A549 (cell line): ENCODE measurements around the gene ATP11A. TPM values are rescaled to one million over a fixed set of nuclear protein-coding genes. Genes with fewer than 3 reads are reported as not detected.

Source experiments
- ATAC-seq, 2 experiments: fragments of 200-7000 bp in 1 of 2; fragments of >200 bp in 1 of 2; cut with Nextera tagmentation in 1 of 2; cut with Tn5 transposase in 1 of 2; 3 replicates each; pipeline versions ENCODE4 v1.8.0 to v1.9.1; 2018 to 2020; ENCODE audit warnings: mild to moderate bottlenecking in 1 of 2, moderate library complexity in 1 of 2
- CTCF ChIA-PET: fragments of 300-600 bp; sonication (Branson Sonifier 250); formaldehyde crosslinking; extraction: SDS; loops from one replicate; lab custom pipeline; 2021; ENCODE audit warnings: antibody characterized with exemption, inconsistent platforms; lab: Yijun Ruan, JAX
- POLR2A ChIA-PET: fragments of 350-600 bp; formaldehyde crosslinking; extraction: SDS; loops from one replicate; lab custom pipeline; 2021; ENCODE audit warnings: antibody characterized with exemption, inconsistent platforms; lab: Yijun Ruan, JAX
- DNase-seq, 2 experiments: peaks; one replicate each; pipeline versions ENCODE4 v3.0.0 to v3.0.0-alpha.2; 2011 to 2016; ENCODE audit warnings: low read depth in 1 of 2, low spot score in 1 of 2
- FAIRE-seq: peaks from 2 replicates; lab custom pipeline; 2011; peaks lifted over from hg19 to GRCh38; lab: Jason Lieb, UNC
- H3K27ac ChIP-seq, 2 experiments: fragments of >200 bp; sonication (Bioruptor Twin); formaldehyde crosslinking; 3 replicates each; pipeline ENCODE4 v1.5.1; 2016 to 2017
- H3K4me1 ChIP-seq: fragments of >200 bp; sonication (Bioruptor Twin); formaldehyde crosslinking; 3 replicates; pipeline ENCODE4 v1.6.1; 2016
- H3K4me2 ChIP-seq: fragments of >200 bp; sonication (Bioruptor Twin); formaldehyde crosslinking; 3 replicates; pipeline ENCODE4 v1.6.1; 2016
- H3K4me3 ChIP-seq: fragments of >200 bp; sonication (Bioruptor Twin); formaldehyde crosslinking; 3 replicates; pipeline ENCODE4 v1.5.1; 2016
- H3K9me3 ChIP-seq: fragments of >200 bp; sonication (Bioruptor Twin); formaldehyde crosslinking; 3 replicates; pipeline ENCODE4 v1.6.1; 2016
- BHLHE40 ChIP-seq: IDR thresholded peaks from 2 replicates; pipeline ENCODE4 v1.6.1; 2012; ENCODE audit warnings: low read depth, low read length, inconsistent platforms
- CBX2 ChIP-seq: fragments of 200-600 bp; sonication (generic); IDR thresholded peaks from 2 replicates; pipeline ENCODE4 v1.6.1; 2016; ENCODE audit warnings: low read depth, mild to moderate bottlenecking, borderline replicate concordance
- CHD2 ChIP-seq: fragments of 150-350 bp; IDR thresholded peaks from 2 replicates; pipeline ENCODE4 v1.6.1; 2014; ENCODE audit warnings: low read length; ENCODE audit not compliant: partially characterized antibody
- CHD4 ChIP-seq: fragments of 200-600 bp; sonication (generic); IDR thresholded peaks from 2 replicates; pipeline ENCODE4 v1.6.1; 2016; ENCODE audit warnings: antibody characterized with exemption, mild to moderate bottlenecking, borderline replicate concordance
- ELK1 ChIP-seq: fragments of 150-350 bp; IDR thresholded peaks from 2 replicates; pipeline ENCODE4 v1.6.1; 2014; ENCODE audit warnings: low read depth, mild to moderate bottlenecking, low read length
- ESRRA ChIP-seq: fragments of 150-350 bp; IDR thresholded peaks from 2 replicates; pipeline ENCODE4 v1.6.1; 2014; ENCODE audit warnings: mild to moderate bottlenecking, low read length, borderline replicate concordance
- FOSL2 ChIP-seq, 2 experiments: fragments of 450-650 bp in 1 of 2; fragments of >200 bp in 1 of 2; sonication (Bioruptor Twin) in 1 of 2; formaldehyde crosslinking; IDR thresholded peaks; 2 replicates each; pipeline versions ENCODE4 v1.5.0 to v1.6.1; 2016 to 2020; ENCODE audit warnings: mild to moderate bottlenecking in 1 of 2, moderate library complexity in 1 of 2
- FOXS1 ChIP-seq: fragments of 250-450 bp; sonication (Bioruptor Pico); IDR thresholded peaks from 2 replicates; pipeline ENCODE4 v1.5.0; 2020; ENCODE audit warnings: mild to moderate bottlenecking, moderate library complexity
- HEYL ChIP-seq: fragments of 250-450 bp; sonication (Bioruptor Pico); IDR thresholded peaks from 2 replicates; pipeline ENCODE4 v1.8.0; 2021; ENCODE audit warnings: mild to moderate bottlenecking, moderate library complexity
- HOXA7 ChIP-seq: fragments of 250-450 bp; sonication (Bioruptor Pico); IDR thresholded peaks from 2 replicates; pipeline ENCODE4 v1.5.0; 2020; ENCODE audit warnings: mild to moderate bottlenecking, moderate library complexity
- HOXB13 ChIP-seq: fragments of 250-450 bp; sonication (Bioruptor Pico); IDR thresholded peaks from 2 replicates; pipeline ENCODE4 v1.5.0; 2020; ENCODE audit warnings: low read depth, mild to moderate bottlenecking, moderate library complexity
- KDM5A ChIP-seq: fragments of 200-600 bp; sonication (generic); IDR thresholded peaks from 2 replicates; pipeline ENCODE4 v1.6.1; 2016; ENCODE audit warnings: antibody characterized with exemption, mild to moderate bottlenecking
- MAZ ChIP-seq: fragments of 150-350 bp; IDR thresholded peaks from 2 replicates; pipeline ENCODE4 v1.6.1; 2014; ENCODE audit warnings: antibody characterized with exemption, low read depth, low read length, borderline replicate concordance
- NR3C1 ChIP-seq: fragments of >200 bp; sonication (Bioruptor Twin); formaldehyde crosslinking; IDR thresholded peaks from 3 replicates; pipeline ENCODE4 v1.6.1; 2017
- PHF8 ChIP-seq: fragments of 200-600 bp; sonication (generic); IDR thresholded peaks from 2 replicates; pipeline ENCODE4 v1.6.1; 2016; ENCODE audit warnings: low read depth, mild to moderate bottlenecking, antibody characterized with exemption, moderate library complexity, borderline replicate concordance
- POLR2A ChIP-seq: IDR thresholded peaks from 2 replicates; pipeline ENCODE4 v1.6.1; 2012; ENCODE audit warnings: mild to moderate bottlenecking, low read length
- POLR2AphosphoS2 ChIP-seq: conservative IDR thresholded peaks from 2 replicates; pipeline ENCODE4 v1.6.1; 2012; ENCODE audit warnings: low read length, improper control_type of control experiment, inconsistent platforms
- RAD21 ChIP-seq, 2 experiments: fragments of >200 bp in 1 of 2; sonication (Bioruptor Twin) in 1 of 2; formaldehyde crosslinking in 1 of 2; IDR thresholded peaks in 1 of 2; conservative IDR thresholded peaks in 1 of 2; 2 replicates in 1 of 2; 3 replicates in 1 of 2; pipeline ENCODE4 v1.6.1; 2012 to 2018; ENCODE audit warnings: inconsistent platforms in 1 of 2
- RCOR1 ChIP-seq: fragments of 150-350 bp; IDR thresholded peaks from 2 replicates; pipeline ENCODE4 v1.6.1; 2014; ENCODE audit warnings: antibody characterized with exemption, low read length, low read depth
- RFX5 ChIP-seq: fragments of 450-650 bp; IDR thresholded peaks from 2 replicates; pipeline ENCODE4 v1.7.1; 2014; ENCODE audit warnings: antibody characterized with exemption, mild to moderate bottlenecking, moderate library complexity
- TP53 ChIP-seq: fragments of 250-450 bp; sonication (Bioruptor Pico); IDR thresholded peaks from 2 replicates; pipeline ENCODE4 v1.5.0; 2021; ENCODE audit warnings: mild to moderate bottlenecking, moderate library complexity
- WGBS: methylation state at CpG from one replicate; pipeline ENCODE4 v1.1.6; 2017; ENCODE audit errors: missing lambda C conversion rate; 5-methylcytosine and 5-hydroxymethylcytosine counted together
- polyA plus RNA-seq, 4 experiments: library from polyadenylated mRNA; depleted of rRNA in 3 of 4; stranded (reverse); fragments of >200 nt; fragmentation: RNase III in 1 of 4; extraction: RNeasy Plus Mini Kit Qiagen cat#74134 plus additional on column Dnase treatment in 1 of 4; gene quantifications; 2 replicates in 3 of 4; 3 replicates in 1 of 4; pipeline ENCODE4 v1.2.3, GENCODE V29; 2011 to 2017
- TF ChIP-seq, protein P1 (sequence below): fragments of 250-450 bp; sonication (Bioruptor Pico); IDR thresholded peaks from 2 replicates; pipeline ENCODE4 v1.5.0; 2021; ENCODE audit warnings: mild to moderate bottlenecking, moderate library complexity, borderline replicate concordance
- TF ChIP-seq, protein P2 (sequence below): IDR thresholded peaks from 2 replicates; pipeline ENCODE4 v1.6.1; 2012

Gene ATP11A
- polyA plus RNA-seq, 2 of the 4 experiments (the other 2 are of a cell fraction): 4.1 to 8.0 TPM

GRCh38 chr13:112741185-112741755 is 51.4 kb downstream of the ATP11A start:
- TF ChIP-seq HEYL (CRISPR knock-in tag): no peak
- TF ChIP-seq CHD2: no peak
- TF ChIP-seq RAD21 (conservative IDR thresholded peaks at IDR 0.05 in 1 of 2, IDR thresholded peaks at IDR 0.05 in 1 of 2): no peak
- TF ChIP-seq TP53 (CRISPR knock-in tag): no peak
- no peak for TF ChIP-seq KDM5A
- no peak for TF ChIP-seq BHLHE40
- TF ChIP-seq, protein P1, sequence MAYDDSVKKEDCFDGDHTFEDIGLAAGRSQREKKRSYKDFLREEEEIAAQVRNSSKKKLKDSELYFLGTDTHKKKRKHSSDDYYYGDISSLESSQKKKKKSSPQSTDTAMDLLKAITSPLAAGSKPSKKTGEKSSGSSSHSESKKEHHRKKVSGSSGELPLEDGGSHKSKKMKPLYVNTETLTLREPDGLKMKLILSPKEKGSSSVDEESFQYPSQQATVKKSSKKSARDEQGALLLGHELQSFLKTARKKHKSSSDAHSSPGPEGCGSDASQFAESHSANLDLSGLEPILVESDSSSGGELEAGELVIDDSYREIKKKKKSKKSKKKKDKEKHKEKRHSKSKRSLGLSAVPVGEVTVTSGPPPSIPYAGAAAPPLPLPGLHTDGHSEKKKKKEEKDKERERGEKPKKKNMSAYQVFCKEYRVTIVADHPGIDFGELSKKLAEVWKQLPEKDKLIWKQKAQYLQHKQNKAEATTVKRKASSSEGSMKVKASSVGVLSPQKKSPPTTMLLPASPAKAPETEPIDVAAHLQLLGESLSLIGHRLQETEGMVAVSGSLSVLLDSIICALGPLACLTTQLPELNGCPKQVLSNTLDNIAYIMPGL: no peak
- no peak for TF ChIP-seq RCOR1
- TF ChIP-seq CBX2: no peak
- TF ChIP-seq NR3C1: no peak
- no peak for TF ChIP-seq HOXB13 (CRISPR knock-in tag)
- TF ChIP-seq HOXA7 (CRISPR knock-in tag): no peak
- TF ChIP-seq POLR2AphosphoS2: no peak
- no peak for TF ChIP-seq ELK1
- TF ChIP-seq POLR2A: no peak
- TF ChIP-seq FOSL2 (IDR thresholded peaks at IDR 0.05): no peak
- TF ChIP-seq FOSL2 (CRISPR knock-in tag; IDR thresholded peaks at IDR 0.05): no peak
- WGBS: 91% methylated on average over 12 of the region's 15 CpGs
- no peak for FAIRE-seq
- H3K4me2 ChIP-seq: no peak overlapping the region
- H3K4me3 ChIP-seq: no peak overlapping the region
- H3K27ac ChIP-seq: no peak overlapping the region
- no peak for DNase-seq
- no peaks in the 10 kb centered on the region for H3K4me1 ChIP-seq
- H3K9me3 ChIP-seq: no peaks in the 10 kb centered on the region
- CTCF ChIA-PET: no interaction called here
- ATAC-seq: no peak
- POLR2A ChIA-PET: no interaction called here

GRCh38 chr13:112741835-112742570 is 52.2 kb downstream of the ATP11A start:
- WGBS: 90% methylated on average over 9 of the region's 18 CpGs
- CTCF ChIA-PET: no interaction called here
- Histone ChIP-seq H3K4me2 (no peak overlapping the region), H3K9me3 (no peaks in the 10 kb centered on the region), H3K27ac (no peak overlapping the region), H3K4me3 (no peak overlapping the region), H3K4me1 (no peaks in the 10 kb centered on the region)
- FAIRE-seq (no peak), ATAC-seq (no peak), DNase-seq (no peak)
- POLR2A ChIA-PET: no interaction called here
- TF ChIP-seq FOXS1: no peak
- TF ChIP-seq, protein P1: no peak

- no peak overlapping the region for H3K27ac ChIP-seq
- H3K9me3 ChIP-seq: no peaks in the 10 kb centered on the region
- no peak overlapping the region for H3K4me2 ChIP-seq
- H3K4me1 ChIP-seq: no peaks in the 10 kb centered on the region
- DNase-seq (no peak), ATAC-seq (no peak)
- POLR2A ChIA-PET: no interaction called here
- CTCF ChIA-PET: no interaction called here
- TF ChIP-seq RFX5 (no peak), PHF8 (no peak), ESRRA (no peak), CBX2 (no peak), KDM5A (no peak), HOXA7 (CRISPR knock-in tag) (no peak), CHD4 (no peak), MAZ (no peak), RCOR1 (no peak)
- TF ChIP-seq, protein P2, sequence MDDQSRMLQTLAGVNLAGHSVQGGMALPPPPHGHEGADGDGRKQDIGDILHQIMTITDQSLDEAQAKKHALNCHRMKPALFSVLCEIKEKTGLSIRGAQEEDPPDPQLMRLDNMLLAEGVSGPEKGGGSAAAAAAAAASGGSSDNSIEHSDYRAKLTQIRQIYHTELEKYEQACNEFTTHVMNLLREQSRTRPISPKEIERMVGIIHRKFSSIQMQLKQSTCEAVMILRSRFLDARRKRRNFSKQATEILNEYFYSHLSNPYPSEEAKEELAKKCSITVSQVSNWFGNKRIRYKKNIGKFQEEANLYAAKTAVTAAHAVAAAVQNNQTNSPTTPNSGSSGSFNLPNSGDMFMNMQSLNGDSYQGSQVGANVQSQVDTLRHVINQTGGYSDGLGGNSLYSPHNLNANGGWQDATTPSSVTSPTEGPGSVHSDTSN: no peak
- TF ChIP-seq, all 56 proteins: peak for 0
- no peak overlapping the region for H3K4me3 ChIP-seq
- FAIRE-seq: no peak
- WGBS: 95% methylated on average over 14 of the region's 14 CpGs
Observed at GRCh38 chr13:112742583-112742982, 52.7 kb downstream of the ATP11A start.
